ENCODE data around the gene TRPT1. TPM values are rescaled to one million over a fixed set of nuclear protein-coding genes. Genes with fewer than 3 reads are reported as not detected.

Gene TRPT1
- total and polyA plus RNA-seq, 9 of the 15 experiments (the other 6 are each of a cell fraction or from before 2014, with no cell fraction given): 4.6 to 41.7 (median 23.1) TPM

- TF ChIP-seq PURB (CRISPR knock-in tag; IDR thresholded peaks at IDR 0.05; ENCODE audit: low read depth) (no peak), CHD2 (IDR thresholded peaks at IDR 0.05; ENCODE audit: low read depth, low read length) (no peak), TCF3 (CRISPR knock-in tag; IDR thresholded peaks at IDR 0.05) (no peak), ZNF217 (CRISPR knock-in tag; IDR thresholded peaks at IDR 0.05) (no peak), ZKSCAN3 (CRISPR knock-in tag; IDR thresholded peaks at IDR 0.05) (no peak), HBP1 (CRISPR knock-in tag; IDR thresholded peaks at IDR 0.05) (no peak), PTTG1 (tag; IDR thresholded peaks at IDR 0.05; ENCODE audit: low read depth) (no peak), CUX1 (CRISPR knock-in tag; IDR thresholded peaks at IDR 0.05) (peak; percentile 80; the same call in 1 of the 2 replicates), RAD51 (IDR thresholded peaks at IDR 0.05; ENCODE audit: borderline replicate concordance, low read depth) (no peak), ELF2 (CRISPR knock-in tag; IDR thresholded peaks at IDR 0.05) (no peak), SPI1 (IDR thresholded peaks at IDR 0.05; ENCODE audit: borderline replicate concordance, low read depth, low read length) (peak; percentile 70), CBX3 (IDR thresholded peaks at IDR 0.05; ENCODE audit: borderline replicate concordance in 1 of 2, low read length in 2 of 2) (no peak), YBX1 (IDR thresholded peaks at IDR 0.05) (no peak), ZNF197 (CRISPR knock-in tag; IDR thresholded peaks at IDR 0.05; ENCODE audit: low read depth) (no peak), NFIC (IDR thresholded peaks at IDR 0.05) (no peak), ZNF589 (CRISPR knock-in tag; IDR thresholded peaks at IDR 0.05; ENCODE audit: low read depth) (0 out of 2 replicates have a peak, but pooled peaks have one; percentile 18), ESRRB (CRISPR knock-in tag; IDR thresholded peaks at IDR 0.05; ENCODE audit: borderline replicate concordance) (no peak), DNMT1 (IDR thresholded peaks at IDR 0.05) (no peak)
- TF ChIP-seq, protein P1, sequence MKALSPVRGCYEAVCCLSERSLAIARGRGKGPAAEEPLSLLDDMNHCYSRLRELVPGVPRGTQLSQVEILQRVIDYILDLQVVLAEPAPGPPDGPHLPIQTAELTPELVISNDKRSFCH (CRISPR knock-in tag; IDR thresholded peaks at IDR 0.05): no peak
- TF ChIP-seq, protein P1 (tag; IDR thresholded peaks at IDR 0.05): no peak
- TF ChIP-seq, protein P2, sequence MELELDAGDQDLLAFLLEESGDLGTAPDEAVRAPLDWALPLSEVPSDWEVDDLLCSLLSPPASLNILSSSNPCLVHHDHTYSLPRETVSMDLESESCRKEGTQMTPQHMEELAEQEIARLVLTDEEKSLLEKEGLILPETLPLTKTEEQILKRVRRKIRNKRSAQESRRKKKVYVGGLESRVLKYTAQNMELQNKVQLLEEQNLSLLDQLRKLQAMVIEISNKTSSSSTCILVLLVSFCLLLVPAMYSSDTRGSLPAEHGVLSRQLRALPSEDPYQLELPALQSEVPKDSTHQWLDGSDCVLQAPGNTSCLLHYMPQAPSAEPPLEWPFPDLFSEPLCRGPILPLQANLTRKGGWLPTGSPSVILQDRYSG (tag; conservative IDR thresholded peaks at IDR 0.05; ENCODE audit: low read depth): peak; percentile 24; the same call in 1 of the 2 replicates
Measured at GRCh38 chr11:64239662-64240434, 13.9 kb upstream of the TRPT1 start (continued).
